GM12878 (cell line): ENCODE measurements around the gene LTBP3. TPM values are rescaled to one million over a fixed set of nuclear protein-coding genes. Genes with fewer than 3 reads are reported as not detected.

Source experiments
- ATF7 ChIP-seq: fragments of 450-650 bp; IDR thresholded peaks from 2 replicates; pipeline ENCODE4 v1.6.1; 2016; ENCODE audit warnings: low read depth, mild to moderate bottlenecking
- CBFB ChIP-seq: IDR thresholded peaks from 2 replicates; pipeline ENCODE4 v1.6.1; 2016; ENCODE audit warnings: antibody characterized with exemption, low read depth
- CREM ChIP-seq: IDR thresholded peaks from 2 replicates; pipeline ENCODE4 v1.6.1; 2014; ENCODE audit warnings: antibody characterized with exemption, low read depth
- NBN ChIP-seq: fragments of 450-650 bp; IDR thresholded peaks from 2 replicates; pipeline ENCODE4 v1.6.1; 2016
- SMAD1 ChIP-seq: fragments of 450-650 bp; IDR thresholded peaks from 2 replicates; pipeline ENCODE4 v1.6.1; 2018; ENCODE audit warnings: mild to moderate bottlenecking, low read depth; ENCODE audit not compliant: partially characterized antibody
- SREBF2 ChIP-seq: IDR thresholded peaks from 2 replicates; pipeline ENCODE4 v1.6.1; 2012; ENCODE audit warnings: mild to moderate bottlenecking, low read length
- ZNF384 ChIP-seq: IDR thresholded peaks from 2 replicates; pipeline ENCODE4 v1.6.1; 2012; ENCODE audit warnings: low read depth, mild to moderate bottlenecking, low read length, improper control_type of control experiment, borderline replicate concordance
- polyA plus RNA-seq, 11 experiments: library from polyadenylated mRNA; depleted of rRNA in 4 of 11; unstranded in 6 of 11; stranded (reverse) in 5 of 11; fragments of >200 nt; fragmentation: Nextera tagmentation in 4 of 11; fragmentation: Illumina TruSeq in 1 of 11; extraction: Ambion mirVana in 4 of 11; extraction: Trizol in 1 of 11; gene quantifications; 1 replicate in 1 of 11; 2 replicates in 10 of 11; pipeline versions ENCODE4 v1.2.1 to v1.2.3, GENCODE V29; 2011 to 2016; ENCODE audit warnings: inconsistent platforms in 2 of 11, missing spikeins in 2 of 11, low read depth in 1 of 11
- total RNA-seq, 4 experiments: library from RNA; depleted of rRNA in 3 of 4; stranded (reverse); fragments of >200 nt in 3 of 4; fragmentation: Illumina TruSeq in 1 of 4; extraction: Trizol in 1 of 4; gene quantifications; 2 replicates each; pipeline versions ENCODE4 v1.2.1 to v1.2.3, GENCODE V29; 2013 to 2021
- TF ChIP-seq, protein P1 (sequence below): fragments of 450-650 bp; formaldehyde crosslinking; IDR thresholded peaks from 2 replicates; pipeline ENCODE4 v1.4.0; 2022; ENCODE audit warnings: mild to moderate bottlenecking, moderate library complexity
- TF ChIP-seq, protein P2 (sequence below): fragments of 450-650 bp; conservative IDR thresholded peaks from 2 replicates; pipeline ENCODE4 v1.6.1; 2017; ENCODE audit warnings: mild to moderate bottlenecking, moderate library complexity
- TF ChIP-seq, protein P3 (sequence below): fragments of 450-650 bp; IDR thresholded peaks from 2 replicates; pipeline ENCODE4 v1.6.1; 2016; ENCODE audit warnings: mild to moderate bottlenecking, moderate library complexity, borderline replicate concordance
- TF ChIP-seq, protein P4 (sequence below): IDR thresholded peaks from 2 replicates; pipeline ENCODE4 v1.6.1; 2011; ENCODE audit warnings: borderline replicate concordance, low read depth, mild to moderate bottlenecking, moderate library complexity, low read length; ENCODE audit not compliant: insufficient read depth, poor library complexity, severe bottlenecking
- TF ChIP-seq, protein P5 (sequence below): IDR thresholded peaks from 2 replicates; pipeline ENCODE4 v1.6.1; 2012; ENCODE audit warnings: low read depth, low read length, improper control_type of control experiment

The LTBP3 gene
- total and polyA plus RNA-seq, 10 of the 15 experiments (the other 5 are each of a cell fraction or from before 2014, with no cell fraction given) = 2.2 to 12.2 (median 6.2) TPM; not detected in 2

DNA sequence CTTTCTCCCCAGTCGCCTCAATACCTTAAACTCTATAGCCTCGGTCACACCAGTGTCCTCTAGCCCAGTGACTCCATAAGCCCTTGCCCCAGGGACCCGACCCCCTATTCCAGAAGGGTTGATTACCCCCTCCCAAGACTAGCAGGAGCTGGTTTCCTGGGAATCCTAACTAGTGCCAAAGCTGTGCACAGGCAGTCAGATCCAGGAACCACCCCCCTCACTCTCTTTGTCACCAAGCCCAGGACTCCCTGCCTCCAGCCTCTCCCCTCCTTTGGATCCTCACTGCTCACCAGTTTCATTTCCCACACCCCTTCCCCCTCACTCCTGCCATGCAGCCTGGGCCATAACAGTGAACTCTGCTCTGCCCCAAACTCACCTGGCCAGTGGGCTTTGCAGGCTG lies 9.8 kb downstream of the LTBP3 start (continued):
- TF ChIP-seq, protein P1, sequence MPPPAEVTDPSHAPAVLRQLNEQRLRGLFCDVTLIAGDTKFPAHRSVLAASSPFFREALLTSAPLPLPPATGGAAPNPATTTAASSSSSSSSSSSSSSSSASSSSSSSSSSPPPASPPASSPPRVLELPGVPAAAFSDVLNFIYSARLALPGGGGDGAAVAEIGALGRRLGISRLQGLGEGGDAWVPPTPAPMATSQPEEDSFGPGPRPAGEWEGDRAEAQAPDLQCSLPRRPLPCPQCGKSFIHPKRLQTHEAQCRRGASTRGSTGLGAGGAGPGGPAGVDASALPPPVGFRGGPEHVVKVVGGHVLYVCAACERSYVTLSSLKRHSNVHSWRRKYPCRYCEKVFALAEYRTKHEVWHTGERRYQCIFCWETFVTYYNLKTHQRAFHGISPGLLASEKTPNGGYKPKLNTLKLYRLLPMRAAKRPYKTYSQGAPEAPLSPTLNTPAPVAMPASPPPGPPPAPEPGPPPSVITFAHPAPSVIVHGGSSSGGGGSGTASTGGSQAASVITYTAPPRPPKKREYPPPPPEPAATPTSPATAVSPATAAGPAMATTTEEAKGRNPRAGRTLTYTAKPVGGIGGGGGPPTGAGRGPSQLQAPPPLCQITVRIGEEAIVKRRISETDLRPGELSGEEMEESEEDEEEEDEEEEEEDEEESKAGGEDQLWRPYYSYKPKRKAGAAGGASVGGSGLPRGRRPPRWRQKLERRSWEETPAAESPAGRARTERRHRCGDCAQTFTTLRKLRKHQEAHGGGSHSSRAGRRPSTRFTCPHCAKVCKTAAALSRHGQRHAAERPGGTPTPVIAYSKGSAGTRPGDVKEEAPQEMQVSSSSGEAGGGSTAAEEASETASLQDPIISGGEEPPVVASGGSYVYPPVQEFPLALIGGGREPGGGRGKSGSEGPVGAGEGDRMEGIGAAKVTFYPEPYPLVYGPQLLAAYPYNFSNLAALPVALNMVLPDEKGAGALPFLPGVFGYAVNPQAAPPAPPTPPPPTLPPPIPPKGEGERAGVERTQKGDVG (CRISPR knock-in tag) = no peak
- TF ChIP-seq, protein P2, sequence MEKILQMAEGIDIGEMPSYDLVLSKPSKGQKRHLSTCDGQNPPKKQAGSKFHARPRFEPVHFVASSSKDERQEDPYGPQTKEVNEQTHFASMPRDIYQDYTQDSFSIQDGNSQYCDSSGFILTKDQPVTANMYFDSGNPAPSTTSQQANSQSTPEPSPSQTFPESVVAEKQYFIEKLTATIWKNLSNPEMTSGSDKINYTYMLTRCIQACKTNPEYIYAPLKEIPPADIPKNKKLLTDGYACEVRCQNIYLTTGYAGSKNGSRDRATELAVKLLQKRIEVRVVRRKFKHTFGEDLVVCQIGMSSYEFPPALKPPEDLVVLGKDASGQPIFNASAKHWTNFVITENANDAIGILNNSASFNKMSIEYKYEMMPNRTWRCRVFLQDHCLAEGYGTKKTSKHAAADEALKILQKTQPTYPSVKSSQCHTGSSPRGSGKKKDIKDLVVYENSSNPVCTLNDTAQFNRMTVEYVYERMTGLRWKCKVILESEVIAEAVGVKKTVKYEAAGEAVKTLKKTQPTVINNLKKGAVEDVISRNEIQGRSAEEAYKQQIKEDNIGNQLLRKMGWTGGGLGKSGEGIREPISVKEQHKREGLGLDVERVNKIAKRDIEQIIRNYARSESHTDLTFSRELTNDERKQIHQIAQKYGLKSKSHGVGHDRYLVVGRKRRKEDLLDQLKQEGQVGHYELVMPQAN = no peak
- TF ChIP-seq NBN (no peak), CREM (no peak), ZNF384 (no peak), ATF7 (no peak), CBFB (no peak), SREBF2 (no peak), SMAD1 (no peak)
- TF ChIP-seq, protein P3, sequence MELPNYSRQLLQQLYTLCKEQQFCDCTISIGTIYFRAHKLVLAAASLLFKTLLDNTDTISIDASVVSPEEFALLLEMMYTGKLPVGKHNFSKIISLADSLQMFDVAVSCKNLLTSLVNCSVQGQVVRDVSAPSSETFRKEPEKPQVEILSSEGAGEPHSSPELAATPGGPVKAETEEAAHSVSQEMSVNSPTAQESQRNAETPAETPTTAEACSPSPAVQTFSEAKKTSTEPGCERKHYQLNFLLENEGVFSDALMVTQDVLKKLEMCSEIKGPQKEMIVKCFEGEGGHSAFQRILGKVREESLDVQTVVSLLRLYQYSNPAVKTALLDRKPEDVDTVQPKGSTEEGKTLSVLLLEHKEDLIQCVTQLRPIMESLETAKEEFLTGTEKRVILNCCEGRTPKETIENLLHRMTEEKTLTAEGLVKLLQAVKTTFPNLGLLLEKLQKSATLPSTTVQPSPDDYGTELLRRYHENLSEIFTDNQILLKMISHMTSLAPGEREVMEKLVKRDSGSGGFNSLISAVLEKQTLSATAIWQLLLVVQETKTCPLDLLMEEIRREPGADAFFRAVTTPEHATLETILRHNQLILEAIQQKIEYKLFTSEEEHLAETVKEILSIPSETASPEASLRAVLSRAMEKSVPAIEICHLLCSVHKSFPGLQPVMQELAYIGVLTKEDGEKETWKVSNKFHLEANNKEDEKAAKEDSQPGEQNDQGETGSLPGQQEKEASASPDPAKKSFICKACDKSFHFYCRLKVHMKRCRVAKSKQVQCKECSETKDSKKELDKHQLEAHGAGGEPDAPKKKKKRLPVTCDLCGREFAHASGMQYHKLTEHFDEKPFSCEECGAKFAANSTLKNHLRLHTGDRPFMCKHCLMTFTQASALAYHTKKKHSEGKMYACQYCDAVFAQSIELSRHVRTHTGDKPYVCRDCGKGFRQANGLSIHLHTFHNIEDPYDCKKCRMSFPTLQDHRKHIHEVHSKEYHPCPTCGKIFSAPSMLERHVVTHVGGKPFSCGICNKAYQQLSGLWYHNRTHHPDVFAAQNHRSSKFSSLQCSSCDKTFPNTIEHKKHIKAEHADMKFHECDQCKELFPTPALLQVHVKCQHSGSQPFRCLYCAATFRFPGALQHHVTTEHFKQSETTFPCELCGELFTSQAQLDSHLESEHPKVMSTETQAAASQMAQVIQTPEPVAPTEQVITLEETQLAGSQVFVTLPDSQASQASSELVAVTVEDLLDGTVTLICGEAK = no peak
- TF ChIP-seq, protein P4, sequence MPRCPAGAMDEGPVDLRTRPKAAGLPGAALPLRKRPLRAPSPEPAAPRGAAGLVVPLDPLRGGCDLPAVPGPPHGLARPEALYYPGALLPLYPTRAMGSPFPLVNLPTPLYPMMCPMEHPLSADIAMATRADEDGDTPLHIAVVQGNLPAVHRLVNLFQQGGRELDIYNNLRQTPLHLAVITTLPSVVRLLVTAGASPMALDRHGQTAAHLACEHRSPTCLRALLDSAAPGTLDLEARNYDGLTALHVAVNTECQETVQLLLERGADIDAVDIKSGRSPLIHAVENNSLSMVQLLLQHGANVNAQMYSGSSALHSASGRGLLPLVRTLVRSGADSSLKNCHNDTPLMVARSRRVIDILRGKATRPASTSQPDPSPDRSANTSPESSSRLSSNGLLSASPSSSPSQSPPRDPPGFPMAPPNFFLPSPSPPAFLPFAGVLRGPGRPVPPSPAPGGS = no peak
- TF ChIP-seq, protein P5, sequence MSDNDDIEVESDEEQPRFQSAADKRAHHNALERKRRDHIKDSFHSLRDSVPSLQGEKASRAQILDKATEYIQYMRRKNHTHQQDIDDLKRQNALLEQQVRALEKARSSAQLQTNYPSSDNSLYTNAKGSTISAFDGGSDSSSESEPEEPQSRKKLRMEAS = no peak
